B cell (primary cell): ENCODE data around the gene BTRC. TPM values are rescaled to one million over a fixed set of nuclear protein-coding genes. Genes with fewer than 3 reads are reported as not detected.

Experiments
- ATAC-seq: fragments of 200-7000 bp; cut with Tn5 transposase; one replicate; pipeline ENCODE4 v1.10.0; 2021; ENCODE audit warnings: low read depth, mild to moderate bottlenecking, moderate number of reproducible peaks, moderate library complexity
- CTCF ChIA-PET: fragments of 350-600 bp; sonication (Branson Sonifier 250); formaldehyde crosslinking; loops from one replicate; lab custom pipeline; 2021; ENCODE audit warnings: antibody characterized with exemption, inconsistent platforms; lab: Charles Lee
- POLR2A ChIA-PET: fragments of 350-600 bp; sonication (Branson Sonifier 250); formaldehyde crosslinking; loops from one replicate; lab custom pipeline; 2021; ENCODE audit warnings: antibody characterized with exemption; lab: Charles Lee
- DNase-seq: peaks from one replicate; pipeline ENCODE4 v3.0.0; 2013
- H2AFZ ChIP-seq: 2 replicates; pipeline ENCODE4 v1.6.1; 2012; ENCODE audit warnings: mild to moderate bottlenecking, low read depth, low read length; ENCODE audit not compliant: insufficient read depth, poor library complexity, severe bottlenecking
- H3K27ac ChIP-seq, 2 donors: 1 replicate in 1 of 2; 2 replicates in 1 of 2; pipeline ENCODE4 v1.5.1; 2012 to 2013; ENCODE audit warnings: low read length in 2 of 2, mild to moderate bottlenecking in 2 of 2, moderate library complexity in 1 of 2
- H3K27me3 ChIP-seq, 4 experiments: fragments of 200-600 bp in 1 of 4; sonication (generic) in 1 of 4; replicated peaks in 1 of 4; 1 replicate in 2 of 4; 2 replicates in 2 of 4; pipeline versions ENCODE4 v1.6.1 to v1.7.0; 2013 to 2016; ENCODE audit warnings: low read length in 3 of 4, mild to moderate bottlenecking in 2 of 4, mixed read lengths in 1 of 4, moderate library complexity in 1 of 4; ENCODE audit not compliant: insufficient read depth in 4 of 4, control insufficient read depth in 3 of 4; ENCODE audit errors: control extremely low read depth in 1 of 4
- H3K36me3 ChIP-seq, 2 experiments: replicated peaks in 1 of 2; 1 replicate in 1 of 2; 2 replicates in 1 of 2; pipeline versions ENCODE4 v1.6.1 to v1.7.1; 2013; ENCODE audit warnings: low read length in 1 of 2; ENCODE audit not compliant: insufficient read depth in 2 of 2, control insufficient read depth in 1 of 2; ENCODE audit errors: control extremely low read depth in 1 of 2, extremely low read depth in 1 of 2
- H3K4me1 ChIP-seq, 2 donors: fragments of 200-600 bp in 1 of 2; sonication (generic) in 1 of 2; 1 replicate in 1 of 2; 2 replicates in 1 of 2; pipeline versions ENCODE4 v1.5.1 to v1.6.1; 2013 to 2017; ENCODE audit warnings: low read length in 2 of 2; ENCODE audit not compliant: control insufficient read depth in 2 of 2, insufficient read depth in 2 of 2
- H3K4me2 ChIP-seq: replicated peaks from 2 replicates; pipeline ENCODE3; 2012; ENCODE audit warnings: mild to moderate bottlenecking, low read depth, low read length; ENCODE audit not compliant: poor library complexity, severe bottlenecking
- H3K4me3 ChIP-seq, 5 experiments: fragments of 200-600 bp in 1 of 5; sonication (generic) in 1 of 5; 1 replicate in 3 of 5; 2 replicates in 2 of 5; pipeline versions ENCODE4 v1.5.1 to v1.7.0; 2011 to 2016; ENCODE audit warnings: low read length in 4 of 5, mild to moderate bottlenecking in 4 of 5, low read depth in 2 of 5, control low read depth in 1 of 5, moderate library complexity in 1 of 5; ENCODE audit not compliant: insufficient read depth in 1 of 5; ENCODE audit errors: control extremely low read depth in 1 of 5, extremely low read depth in 1 of 5
- H3K79me2 ChIP-seq: fragments of 200-600 bp; sonication (generic); one replicate; pipeline ENCODE4 v1.6.0; 2016; ENCODE audit warnings: low read length; ENCODE audit not compliant: control insufficient read depth, insufficient read depth
- H3K9ac ChIP-seq: fragments of 200-600 bp; sonication (generic); 2 replicates; pipeline ENCODE4 v1.6.1; 2017; ENCODE audit warnings: mild to moderate bottlenecking, low read length, moderate library complexity
- H3K9me3 ChIP-seq, 3 donors: one replicate each; pipeline versions ENCODE4 v1.6.1 to v1.7.1; 2013; ENCODE audit warnings: low read length in 2 of 3; ENCODE audit not compliant: control insufficient read depth in 2 of 3, insufficient read depth in 1 of 3; ENCODE audit errors: control extremely low read depth in 1 of 3
- H4K20me1 ChIP-seq: 2 replicates; pipeline ENCODE4 v1.6.0; 2012; ENCODE audit warnings: mild to moderate bottlenecking, low read length; ENCODE audit not compliant: insufficient read depth, control insufficient read depth, poor library complexity, severe bottlenecking
- H3K27ac Mint-ChIP-seq: one replicate; pipeline ENCODE4 v1.8.0; 2021; ENCODE audit warnings: mixed read lengths
- H3K27me3 Mint-ChIP-seq: one replicate; pipeline ENCODE4 v1.8.0; 2021; ENCODE audit warnings: mixed read lengths
- H3K4me1 Mint-ChIP-seq: one replicate; pipeline ENCODE4 v1.8.0; 2021; ENCODE audit warnings: mixed read lengths
- H3K4me3 Mint-ChIP-seq: one replicate; pipeline ENCODE4 v1.8.0; 2021; ENCODE audit warnings: mixed read lengths
- H3K9me3 Mint-ChIP-seq: one replicate; pipeline ENCODE4 v1.8.0; 2022; ENCODE audit warnings: mixed read lengths; ENCODE audit not compliant: insufficient read depth
- EZH2 ChIP-seq: IDR thresholded peaks from 2 replicates; pipeline ENCODE4 v1.6.1; 2012; ENCODE audit warnings: borderline replicate concordance, low read depth, mild to moderate bottlenecking, moderate library complexity, low read length; ENCODE audit not compliant: insufficient read depth, poor library complexity, severe bottlenecking
- WGBS: methylation state at CpG from one replicate; pipeline ENCODE4 v1.1.5; 2013; ENCODE audit warnings: missing lambda C conversion rate; ENCODE audit not compliant: insufficient coverage; 5-methylcytosine and 5-hydroxymethylcytosine counted together
- intact Hi-C: fragments of 100-400 bp; cut with micrococcal nuclease; formaldehyde crosslinking; loops from one replicate; pipeline ENCODE4 v1.10.0; 2022
- polyA plus RNA-seq: library from polyadenylated mRNA; depleted of rRNA; stranded (reverse); fragments of >200 nt; gene quantifications from 2 replicates; pipeline ENCODE4 v1.2.3, GENCODE V29; 2012
- total RNA-seq, 2 donors: library from RNA; stranded (reverse); fragments of 120-200 nt in 1 of 2; gene quantifications; 1 replicate in 1 of 2; 2 replicates in 1 of 2; pipeline versions ENCODE4 v1.2.3 to v1.2.4, GENCODE V29; 2013 to 2022
- TF ChIP-seq, protein P1 (sequence below): fragments of 200-600 bp; IDR thresholded peaks from one replicate; pipeline ENCODE4 v1.8.0; 2022; ENCODE audit warnings: antibody characterized with exemption, mild to moderate bottlenecking

The BTRC gene
- total and polyA plus RNA-seq, 2 donors (not counting 1 experiment from before 2014, with no cell fraction given) = 4.3 to 21.9 TPM

DNA sequence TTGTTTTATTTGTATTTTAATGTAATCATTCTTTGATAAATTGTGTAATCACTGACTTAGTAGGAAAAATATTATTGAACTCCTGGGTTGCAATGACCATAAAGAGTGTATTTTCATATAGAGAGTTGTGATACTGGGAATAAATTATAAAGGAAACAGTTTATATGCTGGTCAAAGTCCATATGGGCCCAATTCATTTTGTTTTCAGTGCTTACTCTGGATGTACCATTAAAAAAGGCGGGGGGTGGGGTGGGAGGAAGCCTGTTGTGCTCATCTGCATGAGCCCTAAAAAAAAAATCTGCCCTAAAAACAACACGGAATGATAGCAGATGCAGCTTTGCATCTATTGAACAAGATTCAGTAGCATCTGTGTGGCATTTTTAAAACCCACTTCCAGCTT lies 114.2 kb downstream of the BTRC start:
- peaks cover 0 to 1% (median 0%) of the 10 kb centered on the region in 3 donors for H3K9me3 ChIP-seq
- H3K4me2 ChIP-seq = no peak overlapping the region
- DNase-seq = no peak
- no peaks in the 10 kb centered on the region for H4K20me1 ChIP-seq
- no peak for ATAC-seq
- H3K79me2 ChIP-seq = peaks cover 6% of the 10 kb centered on the region
- H3K4me3 Mint-ChIP-seq = no peak overlapping the region
- no peaks in the 10 kb centered on the region for H3K4me1 ChIP-seq
- peaks cover 8% of the 10 kb centered on the region for H3K4me1 Mint-ChIP-seq
- POLR2A ChIA-PET = no interaction called here
- TF ChIP-seq, protein P1, sequence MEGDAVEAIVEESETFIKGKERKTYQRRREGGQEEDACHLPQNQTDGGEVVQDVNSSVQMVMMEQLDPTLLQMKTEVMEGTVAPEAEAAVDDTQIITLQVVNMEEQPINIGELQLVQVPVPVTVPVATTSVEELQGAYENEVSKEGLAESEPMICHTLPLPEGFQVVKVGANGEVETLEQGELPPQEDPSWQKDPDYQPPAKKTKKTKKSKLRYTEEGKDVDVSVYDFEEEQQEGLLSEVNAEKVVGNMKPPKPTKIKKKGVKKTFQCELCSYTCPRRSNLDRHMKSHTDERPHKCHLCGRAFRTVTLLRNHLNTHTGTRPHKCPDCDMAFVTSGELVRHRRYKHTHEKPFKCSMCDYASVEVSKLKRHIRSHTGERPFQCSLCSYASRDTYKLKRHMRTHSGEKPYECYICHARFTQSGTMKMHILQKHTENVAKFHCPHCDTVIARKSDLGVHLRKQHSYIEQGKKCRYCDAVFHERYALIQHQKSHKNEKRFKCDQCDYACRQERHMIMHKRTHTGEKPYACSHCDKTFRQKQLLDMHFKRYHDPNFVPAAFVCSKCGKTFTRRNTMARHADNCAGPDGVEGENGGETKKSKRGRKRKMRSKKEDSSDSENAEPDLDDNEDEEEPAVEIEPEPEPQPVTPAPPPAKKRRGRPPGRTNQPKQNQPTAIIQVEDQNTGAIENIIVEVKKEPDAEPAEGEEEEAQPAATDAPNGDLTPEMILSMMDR = no peak
- no peak for TF ChIP-seq EZH2
- H3K27me3 ChIP-seq = no peaks in the 10 kb centered on the region
- WGBS = no CpG with 5 or more reads among the region's 2 CpGs
- intact Hi-C loops = no loop called here
- H3K36me3 ChIP-seq = no peaks in the 10 kb centered on the region
- H3K27ac Mint-ChIP-seq = no peak overlapping the region
- H3K9me3 Mint-ChIP-seq = no peaks in the 10 kb centered on the region
- H3K27me3 Mint-ChIP-seq = no peaks in the 10 kb centered on the region
- CTCF ChIA-PET = interaction anchor here (0.7 to 4.4 kb wide), 16 partner anchors 15 to 417 kb away, joined by 3 to 45 read pairs (median 4); no protein-coding TSS in a partner anchor
- H3K27ac ChIP-seq = no peak overlapping the region
- no peak overlapping the region for H2AFZ ChIP-seq
- no peak overlapping the region for H3K4me3 ChIP-seq
- H3K9ac ChIP-seq = no peak overlapping the region

DNA sequence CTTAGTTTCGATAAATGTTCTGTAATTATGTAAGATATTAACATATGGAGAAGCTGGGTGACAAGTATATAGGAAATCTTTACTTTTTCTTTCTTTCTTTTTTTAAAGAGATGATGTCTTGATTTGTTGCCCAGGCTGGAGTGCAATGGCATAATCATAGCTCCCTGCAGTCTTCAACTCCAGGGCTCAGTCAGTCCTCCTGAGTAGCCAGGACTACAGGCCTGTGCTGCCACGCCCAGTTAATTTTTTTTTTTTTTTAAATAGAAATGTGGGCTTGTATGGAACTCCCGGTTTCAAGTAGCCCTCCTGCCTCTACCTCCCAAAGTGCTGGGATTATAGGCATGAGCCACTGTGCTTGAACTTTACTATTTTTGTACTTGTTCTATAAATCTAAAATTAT lies 122.4 kb downstream of the BTRC start:
- no peak overlapping the region for H3K27ac Mint-ChIP-seq
- Histone ChIP-seq H3K9me3 (peaks cover 0 to 7% (median 0%) of the 10 kb centered on the region in 3 donors), H4K20me1 (no peaks in the 10 kb centered on the region), H3K4me1 (no peaks in the 10 kb centered on the region), H3K79me2 (peaks cover 6% of the 10 kb centered on the region), H3K27me3 (no peaks in the 10 kb centered on the region), H3K4me2 (no peak overlapping the region), H2AFZ (no peak overlapping the region), H3K4me3 (no peak overlapping the region), H3K9ac (no peak overlapping the region), H3K36me3 (peaks cover 0 to 3% of the 10 kb centered on the region in 2 experiments), H3K27ac (no peak overlapping the region)
- no CpG with 5 or more reads among the region's 3 CpGs for WGBS
- H3K4me3 Mint-ChIP-seq = no peak overlapping the region
- no peaks in the 10 kb centered on the region for H3K4me1 Mint-ChIP-seq
- ChIA-PET POLR2A (interaction anchor here (0.7 kb wide), 1 partner anchor 1235 kb away, joined by 3 read pairs; no protein-coding TSS in a partner anchor), CTCF (interaction anchor here (0.7 to 4.1 kb wide), 2 partner anchors 10 to 262 kb away, joined by 5 to 20 read pairs; no protein-coding TSS in a partner anchor)
- H3K9me3 Mint-ChIP-seq = no peaks in the 10 kb centered on the region
- DNase-seq (no peak), ATAC-seq (no peak)
- H3K27me3 Mint-ChIP-seq = no peaks in the 10 kb centered on the region
- TF ChIP-seq, protein P1 = no peak
- TF ChIP-seq EZH2 = no peak
- intact Hi-C loops = no loop called here
